ENCODE measurements around the gene ANKS1A. TPM values are rescaled to one million over a fixed set of nuclear protein-coding genes. Genes with fewer than 3 reads are reported as not detected.

Gene ANKS1A
- total and polyA plus RNA-seq, 2 of the 4 experiments (the other 2 are of a cell fraction), result 7.2 to 7.5 TPM

- WGBS, 2 experiments (ENCODE audit: extremely low coverage in 2 of 2, insufficient read length in 1 of 2), result no CpG with 5 or more reads among the region's 3 CpGs
- no peak overlapping the region for H2BK15ac ChIP-seq (ENCODE audit: low read depth, low read length)
- H2BK5ac ChIP-seq (ENCODE audit: low read depth, low read length, poor library complexity, severe bottlenecking), result no peak overlapping the region
- TF ChIP-seq RAD21 (IDR thresholded peaks at IDR 0.05; ENCODE audit: low read length) (no peak), FOS (IDR thresholded peaks at IDR 0.05; ENCODE audit: low read depth, low read length) (no peak), CTCF (conservative IDR thresholded peaks at IDR 0.05; ENCODE audit: low read depth, low read length) (no peak), CEBPB (IDR thresholded peaks at IDR 0.05; ENCODE audit: low read depth, low read length) (no peak), MAZ (IDR thresholded peaks at IDR 0.05; ENCODE audit: borderline replicate concordance, low read depth, low read length) (no peak), USF2 (IDR thresholded peaks at IDR 0.05; ENCODE audit: low read depth, low read length) (no peak), RCOR1 (IDR thresholded peaks at IDR 0.05; ENCODE audit: insufficient replicate concordance, low read length) (no peak), CHD1 (IDR thresholded peaks at IDR 0.05; ENCODE audit: low read depth, low read length) (no peak), ELK1 (IDR thresholded peaks at IDR 0.05; ENCODE audit: borderline replicate concordance, low read depth, low read length) (no peak), RFX5 (IDR thresholded peaks at IDR 0.05; ENCODE audit: low read depth, low read length) (no peak), NFE2L2 (IDR thresholded peaks at IDR 0.05; ENCODE audit: low read depth, low read length) (no peak), MXI1 (IDR thresholded peaks at IDR 0.05; ENCODE audit: borderline replicate concordance, low read depth, low read length) (no peak), BHLHE40 (IDR thresholded peaks at IDR 0.05; ENCODE audit: low read depth, low read length) (no peak), MAFK (IDR thresholded peaks at IDR 0.05; ENCODE audit: low read depth, low read length) (no peak), SMC3 (IDR thresholded peaks at IDR 0.05; ENCODE audit: low read depth, low read length) (no peak), POLR2A (IDR thresholded peaks at IDR 0.05; ENCODE audit: low read depth, low read length) (no peak)
- dilution Hi-C loops (cut with HindIII; ENCODE audit: low sequenced_read_pairs, unreplicated experiment) (no loop called here), in situ Hi-C loops (cut with MboI; ENCODE audit: low sequenced_read_pairs) (no loop called here), intact Hi-C loops (cut with micrococcal nuclease) (no loop called here)
- H2AFZ ChIP-seq (replicated peaks; ENCODE audit: low read length, poor library complexity), result no peak overlapping the region
- H4K5ac ChIP-seq (ENCODE audit: low read depth, low read length), result no peak overlapping the region
- H3K9me3 ChIP-seq (ENCODE audit: control insufficient read depth, insufficient read depth, low read length), result peaks cover 2% of the 10 kb centered on the region; the same call in 1 of the 2 replicates
- no peak overlapping the region for H2BK20ac ChIP-seq (ENCODE audit: low read depth, low read length)
- DNase-seq (no peak), ATAC-seq (ENCODE audit: low read depth) (no peak)
- H3K14ac ChIP-seq (replicated peaks; ENCODE audit: low read depth, low read length), result no peak overlapping the region
- no peak overlapping the region for H4K91ac ChIP-seq (ENCODE audit: insufficient read depth, low read depth, low read length)
- H3K36me3 ChIP-seq (ENCODE audit: control insufficient read depth, insufficient read depth, low read length), result no peaks in the 10 kb centered on the region
- H3K23ac ChIP-seq (ENCODE audit: low read depth, low read length), result no peak overlapping the region
- ChIA-PET POLR2A (ENCODE audit: unreplicated experiment) (no interaction called here), CTCF (no interaction called here)
- no peaks in the 10 kb centered on the region; the same call in 1 of the 2 replicates for H3K27me3 ChIP-seq (ENCODE audit: control insufficient read depth, insufficient read depth, low read length)
- no peak overlapping the region for H3K56ac ChIP-seq (ENCODE audit: extremely low read depth, insufficient read depth, low read length)
- H3K9ac ChIP-seq (ENCODE audit: low read depth, low read length), result no peak overlapping the region
- H3K4me1 ChIP-seq (ENCODE audit: control insufficient read depth, insufficient read depth, low read length), result no peaks in the 10 kb centered on the region
- no TSS peak for BruUV-seq (replicated peaks)
- H3K27ac ChIP-seq (ENCODE audit: insufficient read depth, low read length), result no peak overlapping the region
- H4K8ac ChIP-seq (ENCODE audit: low read depth in 2 of 2, low read length in 2 of 2), result no peak overlapping the region
- H3K9me1 ChIP-seq (ENCODE audit: insufficient read depth, low read length), result no peaks in the 10 kb centered on the region
- no peaks in the 10 kb centered on the region for H3K79me1 ChIP-seq (ENCODE audit: low read depth in 1 of 2, low read length in 2 of 2)
- H2BK120ac ChIP-seq (ENCODE audit: low read depth, low read length), result no peak overlapping the region
- no peak overlapping the region for H2AK5ac ChIP-seq (ENCODE audit: low read depth, low read length)
- no peak overlapping the region for H3K4me3 ChIP-seq (ENCODE audit: insufficient read depth, low read depth, low read length)
- H3K4ac ChIP-seq (ENCODE audit: low read depth, low read length), result no peak overlapping the region
- no peaks in the 10 kb centered on the region for H4K20me1 ChIP-seq (ENCODE audit: insufficient read depth, low read length)
- H2AK9ac ChIP-seq (replicated peaks; ENCODE audit: low read depth, low read length, poor library complexity), result no peak overlapping the region
- H3K4me2 ChIP-seq (ENCODE audit: low read depth, low read length), result no peak overlapping the region
- no peak overlapping the region for H3K18ac ChIP-seq (ENCODE audit: low read depth, low read length)
These were observed 216.0 kb downstream of the ANKS1A start for GRCh38 chr6:35105078-35105477.

Data from IMR-90 (cell line).